ENCODE results near the gene DIP2B. TPM values are rescaled to one million over a fixed set of nuclear protein-coding genes. Genes with fewer than 3 reads are reported as not detected.
A peak's percentile ranks its signal among the peaks of the same experiment; 100 is the strongest.

The DIP2B gene
- total and polyA plus RNA-seq, 12 donors: 3.4 to 46.6 (median 25.0) TPM

GRCh38 chr12:50573271-50573670 is 68.5 kb downstream of the DIP2B start:
- Histone ChIP-seq H3K4me3 (no peak overlapping the region), H3K36me3 (replicated peaks in 1 of 2) (no peaks in the 10 kb centered on the region), H3K27ac (peak overlapping the region in 4 of 5 donors; percentile 4 to 78 (median 52)), H3K4me1 (replicated peaks in 1 of 2) (peaks cover 64 to 70% of the 10 kb centered on the region in 2 donors), H3K27me3 (no peaks in the 10 kb centered on the region), H3K9me3 (replicated peaks in 1 of 3) (no peaks in the 10 kb centered on the region)
- WGBS, 4 donors: 94 to 98% (median 97%) methylated on average over 2 of the region's 2 CpGs
- intact Hi-C loops (cut with DNase I): no loop called here
- TF ChIP-seq CTCF (IDR thresholded peaks at IDR 0.05) (no peak), POLR2A (IDR thresholded peaks at IDR 0.05) (no peak)
- DNase-seq: no peak

GRCh38 chr12:50574601-50575348 is 70.0 kb downstream of the DIP2B start:
- Histone ChIP-seq H3K4me3 (no peak overlapping the region), H3K27ac (peak overlapping the region; percentile 25 to 80 (median 75)), H3K27me3 (no peaks in the 10 kb centered on the region), H3K4me1 (replicated peaks in 1 of 2) (peaks cover 57 to 62% of the 10 kb centered on the region in 2 donors), H3K9me3 (replicated peaks in 1 of 3) (no peaks in the 10 kb centered on the region), H3K36me3 (replicated peaks in 1 of 2) (no peaks in the 10 kb centered on the region)
- intact Hi-C loops (cut with DNase I): no loop called here
- WGBS, 4 donors: 19 to 34% (median 23%) methylated on average over 5 of the region's 5 CpGs
- TF ChIP-seq POLR2A (IDR thresholded peaks at IDR 0.05) (no peak), CTCF (IDR thresholded peaks at IDR 0.05) (no peak)
- peak in 3 of 7 donors; percentile 29 to 58 (median 40) for DNase-seq

- no peak for DNase-seq
- no peak for TF ChIP-seq POLR2A (IDR thresholded peaks at IDR 0.05)
- TF ChIP-seq CTCF (IDR thresholded peaks at IDR 0.05): no peak
- Histone ChIP-seq H3K4me1 (replicated peaks in 1 of 2) (peaks cover 27 to 36% of the 10 kb centered on the region in 2 donors), H3K27ac (peak overlapping the region in 1 of 5 donors; percentile 16), H3K36me3 (replicated peaks in 1 of 2) (no peaks in the 10 kb centered on the region), H3K9me3 (replicated peaks in 1 of 3) (no peaks in the 10 kb centered on the region), H3K27me3 (no peaks in the 10 kb centered on the region), H3K4me3 (no peak overlapping the region)
- intact Hi-C loops (cut with DNase I): no loop called here
- 45 to 75% (median 46%) methylated on average over 1 of the region's 1 CpG for WGBS, 4 donors
These were observed 75.0 kb downstream of the DIP2B start for GRCh38 chr12:50579757-50580267.

- no peaks in the 10 kb centered on the region for H3K27me3 ChIP-seq
- TF ChIP-seq POLR2A (IDR thresholded peaks at IDR 0.05) (no peak), CTCF (IDR thresholded peaks at IDR 0.05) (no peak)
- 40 to 56% (median 51%) methylated on average over 3 of the region's 3 CpGs for WGBS, 4 donors
These were observed 75.7 kb downstream of the DIP2B start for GRCh38 chr12:50580436-50580835.

More at GRCh38 chr12:50580436-50580835, 75.7 kb downstream of the DIP2B start:
- intact Hi-C loops (cut with DNase I): no loop called here
- Histone ChIP-seq H3K4me1 (replicated peaks in 1 of 2) (peaks cover 21 to 30% of the 10 kb centered on the region in 2 donors), H3K4me3 (no peak overlapping the region), H3K9me3 (replicated peaks in 1 of 3) (no peaks in the 10 kb centered on the region), H3K27ac (no peak overlapping the region), H3K36me3 (replicated peaks in 1 of 2) (no peaks in the 10 kb centered on the region)
- DNase-seq: no peak

All from adrenal gland (tissue), 12 donors.